HG02852 (cell line): Measurements from ENCODE around the gene KLHL13.

ENCODE experiments used
- ATAC-seq: cut with Tn5 transposase; IDR thresholded peaks from one replicate; pipeline ENCODE4 v1.9.1; 2021; ENCODE audit warnings: mild to moderate bottlenecking, moderate library complexity; ENCODE audit not compliant: unreplicated experiment

The KLHL13 gene

DNA sequence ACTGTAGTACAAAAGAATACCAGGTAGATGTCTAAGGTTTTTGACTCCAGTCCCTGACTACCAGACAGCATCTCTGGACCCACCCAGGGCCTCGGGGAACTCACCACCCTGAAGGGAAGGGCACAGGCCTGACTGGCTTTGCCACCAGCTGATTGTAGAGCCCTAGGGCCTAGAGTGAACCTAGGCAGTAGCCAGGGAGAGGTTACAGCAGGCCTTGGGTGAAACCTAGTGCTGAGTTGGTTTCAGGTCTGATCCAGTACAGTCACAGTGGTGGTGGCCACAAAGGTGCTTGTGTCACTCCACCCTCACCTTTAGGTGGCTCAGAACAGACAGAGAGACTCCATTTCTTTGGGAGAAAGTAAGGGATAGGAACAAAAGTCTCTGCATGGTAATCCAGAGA is 244.8 kb downstream of the KLHL13 start:
- no peak for ATAC-seq

DNA sequence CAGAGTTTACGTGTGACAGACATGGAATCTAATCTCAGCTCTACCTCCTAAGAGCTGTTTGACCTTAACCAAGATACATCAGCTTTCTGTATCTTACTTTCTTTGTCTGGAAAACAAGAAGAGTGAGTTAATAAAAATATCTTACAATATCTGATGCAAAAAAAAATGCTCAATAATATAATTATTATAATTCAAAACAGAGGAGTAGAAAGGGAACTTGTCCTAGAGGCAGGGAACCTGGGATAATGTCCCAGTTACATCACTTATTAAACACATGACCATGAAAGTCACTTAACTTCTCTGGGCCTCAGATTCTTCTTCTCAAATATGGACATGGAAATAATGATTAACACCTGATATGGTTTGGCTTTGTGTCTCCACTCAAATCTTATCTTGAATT is 256.1 kb downstream of the KLHL13 start:
- no peak for ATAC-seq

- no peak for ATAC-seq
These were observed 261.8 kb downstream of the KLHL13 start for GRCh38 chrX:117854806-117855205.

GRCh38 chrX:117851025-117851424 is 265.6 kb downstream of the KLHL13 start:
- no peak for ATAC-seq
